ENCODE measurements around the gene UGT1A9. TPM values are rescaled to one million over a fixed set of nuclear protein-coding genes. Genes with fewer than 3 reads are reported as not detected.
"Not testable (repeated sequence)": the region's sequence is repeated elsewhere in the genome, so short reads cannot be mapped to it uniquely, and the experiment has no call there.

The UGT1A9 gene
- total RNA-seq, 4 donors from 2014 or later, result not detected

DNA sequence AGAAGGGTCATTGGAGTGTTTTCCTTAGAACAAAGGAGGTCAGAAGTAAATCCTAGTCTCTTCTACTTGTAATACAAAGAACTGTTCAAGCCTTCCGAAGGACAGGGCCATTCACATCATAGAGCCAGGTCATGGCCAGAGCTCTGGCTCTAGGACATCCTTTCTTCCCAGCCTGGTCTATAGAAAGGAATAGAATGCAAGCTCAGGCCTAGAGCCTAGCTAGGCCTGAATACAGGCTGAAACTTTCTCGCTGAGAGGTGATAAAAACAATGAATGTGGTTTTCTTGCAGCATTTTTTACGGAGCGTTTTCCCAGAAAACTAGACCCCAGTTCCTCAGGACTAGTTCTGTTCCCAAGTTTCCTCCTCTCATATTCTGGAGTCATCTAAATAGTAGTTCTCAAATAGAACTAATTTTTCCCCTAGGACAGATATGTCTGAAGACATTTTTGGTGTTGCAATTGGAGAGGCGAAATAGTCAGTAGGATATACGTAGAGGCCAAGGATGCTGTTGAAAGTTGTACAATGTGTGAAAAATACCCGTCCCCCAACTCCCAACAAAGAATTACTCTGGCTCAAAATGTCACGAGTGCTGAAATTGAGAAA lies 27.8 kb downstream of the UGT1A9 start:
- Histone ChIP-seq H3K27me3 (no peaks in the 10 kb centered on the region), H3K9me3 (no peaks in the 10 kb centered on the region), H3K27ac (replicated peaks in 1 of 4) (no peak overlapping the region), H3K4me1 (no peaks in the 10 kb centered on the region), H3K36me3 (no peaks in the 10 kb centered on the region), H3K4me3 (no peak overlapping the region)
- intact Hi-C loops (cut with DNase I), result no loop called here
- TF ChIP-seq POLR2A (IDR thresholded peaks at IDR 0.05; ENCODE audit: low read depth) (no peak), EP300 (IDR thresholded peaks at IDR 0.05) (no peak)
- WGBS, result 86% methylated on average over 8 of the region's 8 CpGs
- no peak for DNase-seq (ENCODE audit: extremely low spot score)

DNA sequence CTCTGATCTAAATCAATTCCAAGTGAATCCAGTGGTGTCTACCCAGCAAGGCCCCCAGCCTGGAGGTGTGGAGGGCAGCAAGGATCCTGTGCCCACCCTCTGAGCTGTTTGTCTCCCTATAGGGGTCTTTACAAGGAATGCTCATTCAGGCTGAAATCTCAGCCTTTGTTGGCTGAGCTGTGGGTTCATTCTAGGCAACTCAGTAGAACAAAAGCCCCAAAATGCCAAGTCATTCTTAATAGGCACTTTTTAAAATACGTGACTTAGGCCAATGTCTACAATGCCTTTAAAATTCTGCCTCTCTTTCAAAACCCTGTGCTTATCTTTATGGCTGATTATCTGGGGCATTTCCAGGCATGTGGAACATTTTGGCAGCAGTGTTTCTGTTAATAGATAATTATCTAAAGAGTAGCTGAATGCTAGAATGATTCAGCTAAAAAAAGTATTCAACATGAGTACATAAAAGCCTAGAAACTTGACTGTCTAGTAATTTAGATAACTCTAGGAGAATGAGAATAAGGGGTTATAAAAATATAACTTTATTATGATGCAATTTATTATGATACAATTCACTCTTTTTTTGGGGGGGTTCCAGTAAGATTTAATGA lies 28.4 kb downstream of the UGT1A9 start:
- Histone ChIP-seq H3K27me3 (no peaks in the 10 kb centered on the region), H3K4me1 (no peaks in the 10 kb centered on the region), H3K36me3 (no peaks in the 10 kb centered on the region), H3K27ac (replicated peaks in 1 of 4) (no peak overlapping the region), H3K9me3 (no peaks in the 10 kb centered on the region), H3K4me3 (no peak overlapping the region)
- no peak for TF ChIP-seq POLR2A (IDR thresholded peaks at IDR 0.05; ENCODE audit: low read depth)
- no peak for TF ChIP-seq EP300 (IDR thresholded peaks at IDR 0.05)
- TF ChIP-seq, protein P1, sequence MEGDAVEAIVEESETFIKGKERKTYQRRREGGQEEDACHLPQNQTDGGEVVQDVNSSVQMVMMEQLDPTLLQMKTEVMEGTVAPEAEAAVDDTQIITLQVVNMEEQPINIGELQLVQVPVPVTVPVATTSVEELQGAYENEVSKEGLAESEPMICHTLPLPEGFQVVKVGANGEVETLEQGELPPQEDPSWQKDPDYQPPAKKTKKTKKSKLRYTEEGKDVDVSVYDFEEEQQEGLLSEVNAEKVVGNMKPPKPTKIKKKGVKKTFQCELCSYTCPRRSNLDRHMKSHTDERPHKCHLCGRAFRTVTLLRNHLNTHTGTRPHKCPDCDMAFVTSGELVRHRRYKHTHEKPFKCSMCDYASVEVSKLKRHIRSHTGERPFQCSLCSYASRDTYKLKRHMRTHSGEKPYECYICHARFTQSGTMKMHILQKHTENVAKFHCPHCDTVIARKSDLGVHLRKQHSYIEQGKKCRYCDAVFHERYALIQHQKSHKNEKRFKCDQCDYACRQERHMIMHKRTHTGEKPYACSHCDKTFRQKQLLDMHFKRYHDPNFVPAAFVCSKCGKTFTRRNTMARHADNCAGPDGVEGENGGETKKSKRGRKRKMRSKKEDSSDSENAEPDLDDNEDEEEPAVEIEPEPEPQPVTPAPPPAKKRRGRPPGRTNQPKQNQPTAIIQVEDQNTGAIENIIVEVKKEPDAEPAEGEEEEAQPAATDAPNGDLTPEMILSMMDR (IDR thresholded peaks at IDR 0.05), result no peak
- no peak for TF ChIP-seq POLR2AphosphoS5 (IDR thresholded peaks at IDR 0.05)
- intact Hi-C loops (cut with DNase I), result no loop called here
- DNase-seq (ENCODE audit: extremely low spot score), result no peak
- 54% methylated on average over 1 of the region's 1 CpG for WGBS

DNA sequence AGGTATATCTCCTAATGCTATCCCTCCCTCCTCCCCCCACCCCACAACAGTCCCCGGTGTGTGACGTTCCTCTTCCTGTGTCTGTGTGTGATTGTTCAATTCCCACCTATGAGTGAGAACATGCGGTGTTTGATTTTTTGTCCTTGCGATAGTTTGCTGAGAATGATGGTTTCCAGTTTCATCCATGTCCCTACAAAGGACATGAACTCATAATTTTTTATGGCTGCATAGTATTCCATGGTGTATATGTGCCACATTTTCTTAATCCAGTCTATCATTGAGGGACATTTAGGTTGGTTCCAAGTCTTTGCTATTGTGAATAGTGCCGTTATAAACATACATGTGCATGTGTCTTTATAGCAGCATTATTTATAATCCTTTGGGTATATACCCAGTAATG lies 29.1 kb downstream of the UGT1A9 start:
- H3K27me3 ChIP-seq; DNase-seq (ENCODE audit: extremely low spot score); H3K27ac ChIP-seq (replicated peaks in 1 of 4); intact Hi-C loops (cut with DNase I); H3K9me3 ChIP-seq; H3K4me1 ChIP-seq; H3K36me3 ChIP-seq; H3K4me3 ChIP-seq: not testable (repeated sequence)
- WGBS, result 89% methylated on average over 5 of the region's 5 CpGs

DNA sequence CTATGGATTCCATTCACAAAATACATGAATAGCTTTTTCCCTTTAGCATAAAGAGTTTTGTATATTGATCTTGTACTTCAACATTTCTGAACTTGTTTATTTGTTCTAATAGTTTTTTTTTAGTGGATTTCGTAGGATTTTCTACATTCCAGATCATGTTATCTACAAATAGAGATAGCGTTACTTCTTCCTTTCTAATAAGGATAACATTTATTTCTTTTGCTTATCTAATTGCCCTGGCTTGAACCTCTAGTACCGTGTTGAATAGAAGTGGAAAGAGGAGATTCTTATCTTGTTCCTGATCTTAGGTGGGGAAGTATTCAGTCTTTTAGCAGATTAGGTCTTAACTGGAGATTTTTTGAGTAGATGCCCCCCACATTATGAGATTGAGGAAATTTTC lies 30.5 kb downstream of the UGT1A9 start:
- no peak overlapping the region for H3K27ac ChIP-seq (replicated peaks in 1 of 4)
- no peak overlapping the region for H3K4me3 ChIP-seq
- H3K27me3 ChIP-seq, result peaks cover 0 to 5% (median 0%) of the 10 kb centered on the region in 4 donors
- TF ChIP-seq POLR2A (IDR thresholded peaks at IDR 0.05; ENCODE audit: low read depth) (no peak), EP300 (IDR thresholded peaks at IDR 0.05) (no peak), POLR2AphosphoS5 (IDR thresholded peaks at IDR 0.05) (no peak)
- TF ChIP-seq, protein P1 (IDR thresholded peaks at IDR 0.05), result no peak
- H3K36me3 ChIP-seq, result no peaks in the 10 kb centered on the region
- H3K9me3 ChIP-seq, result no peaks in the 10 kb centered on the region
- no peaks in the 10 kb centered on the region for H3K4me1 ChIP-seq
- WGBS, result 53% methylated on average over 3 of the region's 3 CpGs
- intact Hi-C loops (cut with DNase I), result no loop called here
- DNase-seq (ENCODE audit: extremely low spot score), result no peak

DNA sequence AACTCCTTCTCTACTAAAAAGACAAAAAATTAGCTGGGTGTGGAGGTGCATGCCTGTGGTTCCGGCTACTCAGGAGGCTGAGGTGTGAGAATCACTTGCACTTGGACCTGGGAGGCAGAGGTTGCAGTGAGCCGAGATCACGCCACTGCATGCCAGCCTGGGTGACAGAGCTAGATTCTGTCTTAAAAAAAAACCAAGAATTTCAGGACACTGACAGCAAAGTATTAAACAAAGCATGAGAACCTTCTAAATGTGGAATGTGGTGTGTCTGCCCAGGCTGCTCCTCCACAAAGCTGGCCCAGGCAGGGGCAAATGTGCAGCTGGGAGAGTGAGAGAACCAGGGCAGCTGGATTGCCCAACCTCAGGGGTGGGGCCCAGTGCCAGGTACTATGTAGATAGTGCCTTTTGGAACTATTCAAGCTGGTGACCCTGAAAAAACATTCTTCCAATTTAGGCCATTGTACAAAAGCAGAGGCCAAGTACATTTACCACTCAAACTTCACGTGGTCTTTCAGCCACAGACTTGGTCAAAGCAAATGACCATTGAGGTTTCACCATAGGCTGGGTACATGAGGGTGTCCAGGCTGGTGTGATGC lies 34.3 kb downstream of the UGT1A9 start:
- Histone ChIP-seq H3K4me3 (no peak overlapping the region), H3K27me3 (peaks cover 0 to 6% (median 0%) of the 10 kb centered on the region in 4 donors), H3K27ac (replicated peaks in 1 of 4) (no peak overlapping the region), H3K4me1 (no peaks in the 10 kb centered on the region), H3K9me3 (no peaks in the 10 kb centered on the region), H3K36me3 (no peaks in the 10 kb centered on the region)
- intact Hi-C loops (cut with DNase I), result no loop called here
- whole genome bisulfite sequencing, result 60% methylated on average over 4 of the region's 4 CpGs
- DNase-seq (ENCODE audit: extremely low spot score), result no peak
- no peak for TF ChIP-seq EP300 (IDR thresholded peaks at IDR 0.05)

DNA sequence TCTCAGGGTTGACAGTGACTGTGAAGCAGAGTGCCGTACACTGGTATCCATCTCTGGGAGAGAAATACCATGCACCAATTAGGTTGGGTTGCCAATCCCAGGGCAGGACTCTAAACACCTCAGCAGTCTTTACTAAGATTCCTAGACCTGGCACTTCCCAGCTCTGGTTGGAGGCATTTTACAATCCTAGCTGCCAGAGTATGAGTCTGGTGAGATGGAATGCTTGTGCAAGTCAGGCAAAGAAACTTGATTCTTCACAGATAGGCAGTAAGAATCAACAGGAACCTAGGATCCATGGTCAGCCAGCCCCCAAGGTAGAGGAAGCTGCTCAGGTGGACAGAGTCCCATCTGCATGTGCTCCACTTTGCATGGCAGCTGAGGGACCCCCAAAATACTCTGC lies 35.0 kb downstream of the UGT1A9 start:
- H3K36me3 ChIP-seq, result no peaks in the 10 kb centered on the region
- 100% methylated on average over 1 of the region's 1 CpG for WGBS

More for the DNA sequence above, 35.0 kb downstream of the UGT1A9 start:
- TF ChIP-seq POLR2A (IDR thresholded peaks at IDR 0.05; ENCODE audit: low read depth), result no peak
- TF ChIP-seq, protein P1 (IDR thresholded peaks at IDR 0.05), result no peak
- TF ChIP-seq POLR2AphosphoS5 (IDR thresholded peaks at IDR 0.05), result no peak
- TF ChIP-seq EP300 (IDR thresholded peaks at IDR 0.05), result no peak
- H3K27ac ChIP-seq (replicated peaks in 1 of 4), result no peak overlapping the region
- H3K4me3 ChIP-seq, result no peak overlapping the region
- H3K27me3 ChIP-seq, result peaks cover 0 to 11% (median 0%) of the 10 kb centered on the region in 4 donors
- intact Hi-C loops (cut with DNase I), result no loop called here
- H3K9me3 ChIP-seq, result no peaks in the 10 kb centered on the region
- no peak for DNase-seq (ENCODE audit: extremely low spot score)
- H3K4me1 ChIP-seq, result no peaks in the 10 kb centered on the region

Data from esophagus muscularis mucosa (tissue), 4 donors.